HG02623 (cell line): Measurements from ENCODE around the gene ZNF365.

Source experiments
- ATAC-seq: cut with Tn5 transposase; IDR thresholded peaks from one replicate; pipeline ENCODE4 v1.9.1; 2021; ENCODE audit warnings: moderate library complexity; ENCODE audit not compliant: unreplicated experiment

ZNF365 gene

DNA sequence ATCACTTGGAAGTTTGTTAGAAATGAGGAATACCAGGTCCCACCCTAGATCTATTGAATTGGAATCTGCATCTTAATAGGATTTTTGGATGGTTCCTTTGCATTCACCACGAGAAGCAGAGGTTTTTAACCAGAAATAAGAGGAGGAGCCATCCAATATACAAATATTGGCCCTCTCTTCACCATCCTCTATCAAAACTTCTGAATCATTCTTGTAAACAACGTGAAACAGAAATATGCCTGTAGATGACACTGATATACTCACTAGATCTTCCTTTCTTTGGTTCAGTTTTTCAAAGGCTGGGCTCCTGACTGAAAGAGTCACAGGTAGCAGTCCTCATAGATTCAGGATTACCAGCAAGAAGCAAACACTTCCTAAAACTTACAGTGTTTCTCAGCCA is 39.5 kb downstream of the ZNF365 start:
- ATAC-seq: no peak

DNA sequence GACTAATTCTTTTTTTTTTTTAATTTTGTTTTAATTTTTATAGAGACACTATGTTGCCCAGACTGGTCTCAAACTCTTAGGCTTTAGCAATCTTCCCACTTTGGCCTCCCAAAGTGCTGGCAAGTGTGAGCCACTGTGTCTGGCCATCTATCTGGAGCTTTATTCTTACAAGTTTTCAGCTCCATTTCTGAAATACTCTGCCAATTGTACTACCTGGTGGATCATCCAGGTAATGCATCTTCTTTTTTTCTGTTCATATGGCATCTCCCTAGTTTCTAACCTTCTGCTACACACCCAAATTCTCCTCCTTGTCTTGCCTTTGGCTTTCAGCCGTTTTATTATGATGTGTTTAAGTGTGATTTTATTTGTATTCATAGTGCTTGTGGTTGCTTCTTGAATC is 40.2 kb downstream of the ZNF365 start:
- no peak for ATAC-seq

DNA sequence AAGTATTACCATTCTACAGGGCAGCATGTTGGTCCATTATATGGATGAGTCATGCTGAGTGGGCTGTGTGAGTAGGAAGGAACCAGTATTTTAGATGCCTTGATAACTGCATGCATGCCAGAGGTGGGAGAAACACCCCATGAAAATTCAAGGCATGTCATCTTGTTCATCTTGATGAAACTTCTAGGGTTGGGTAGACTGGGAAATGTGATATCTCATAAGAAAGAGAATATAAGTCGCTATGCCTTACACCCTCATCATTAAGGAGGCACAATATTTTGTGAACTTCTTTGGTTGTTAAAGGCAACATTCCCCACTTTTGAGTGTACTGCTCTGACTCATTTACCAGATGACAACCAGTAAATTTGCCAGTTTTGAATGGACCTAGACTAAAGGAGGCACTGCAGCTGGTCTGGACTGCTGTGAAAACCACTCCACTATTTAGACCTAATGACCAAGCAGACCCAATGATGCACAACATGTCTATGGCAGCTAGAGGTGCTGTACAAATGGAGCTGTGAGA is 48.0 kb downstream of the ZNF365 start:
- no peak for ATAC-seq

DNA sequence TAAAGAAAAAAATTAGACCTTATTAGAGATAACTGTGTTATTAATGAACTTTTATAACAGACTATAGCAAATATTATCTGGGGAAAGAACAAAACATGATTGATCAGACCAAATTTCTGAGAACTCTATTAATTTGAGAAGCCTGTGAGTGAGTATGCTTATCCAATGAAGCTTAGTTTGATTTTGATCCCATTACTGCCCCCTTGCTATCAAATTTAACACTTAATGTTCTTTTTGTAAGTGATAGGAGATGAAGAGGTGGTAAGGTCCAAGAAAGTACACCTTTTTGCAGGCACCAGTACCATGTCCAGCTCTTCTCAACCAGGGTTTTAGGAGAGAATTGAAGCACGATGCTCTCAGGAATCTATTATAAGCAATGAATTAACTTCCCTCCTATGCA is 49.9 kb downstream of the ZNF365 start:
- ATAC-seq: no peak

DNA sequence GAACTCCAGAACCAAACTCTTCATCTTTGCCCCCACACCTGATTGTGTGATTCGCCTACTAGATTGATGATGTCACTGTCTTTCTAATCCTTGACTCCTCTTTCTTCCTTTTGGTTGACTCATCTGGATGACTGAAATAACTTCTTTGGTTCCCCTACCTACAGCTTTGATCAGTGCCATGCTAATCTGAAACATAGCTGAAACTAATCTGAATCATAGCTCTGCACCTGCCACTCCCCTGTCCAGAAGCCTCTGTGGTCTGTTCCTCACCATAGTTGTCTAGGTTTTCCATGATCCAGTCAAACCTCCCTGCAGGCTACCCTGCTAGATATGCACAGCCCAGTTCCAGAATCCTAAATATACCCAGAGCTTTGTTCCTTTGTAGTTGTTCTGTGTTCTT is 51.9 kb downstream of the ZNF365 start:
- no peak for ATAC-seq

DNA sequence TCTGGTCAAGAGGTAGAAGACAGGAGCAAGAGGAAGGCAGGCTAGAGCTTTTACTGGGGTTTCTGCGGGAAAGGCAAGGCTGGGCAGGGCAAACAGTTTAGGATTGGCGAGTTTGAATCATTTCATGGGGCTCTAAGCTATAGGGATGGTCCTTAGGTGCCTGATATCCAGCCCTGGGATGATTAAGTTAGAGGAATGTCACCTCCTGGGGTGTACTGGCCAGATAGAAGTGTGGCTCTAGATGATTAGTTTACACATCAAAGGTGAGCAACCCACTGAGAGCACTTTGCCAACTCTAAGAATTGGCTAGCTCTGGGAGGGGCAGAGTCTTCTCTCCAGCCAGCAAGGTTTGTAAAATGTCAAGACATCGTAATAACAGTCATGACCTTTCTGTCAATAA is 52.4 kb downstream of the ZNF365 start:
- ATAC-seq: no peak

DNA sequence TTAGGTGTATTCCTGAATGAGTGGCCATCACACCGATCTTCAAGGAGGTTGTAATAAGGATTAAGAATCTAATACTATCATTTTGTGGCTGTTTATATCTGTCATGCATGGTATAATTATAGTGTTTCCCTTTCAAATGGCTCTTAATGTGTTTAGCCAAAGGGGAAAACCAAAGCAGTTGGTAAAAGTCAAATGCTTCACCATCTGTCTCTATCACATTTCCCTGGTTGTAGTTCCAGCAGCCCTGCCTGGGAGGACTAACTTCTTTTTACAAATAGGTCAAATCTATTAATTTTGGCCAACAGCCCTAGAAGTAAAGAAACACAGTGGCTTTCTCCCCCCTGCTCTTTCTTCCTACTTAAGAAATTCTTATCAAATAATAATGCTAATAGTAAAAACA is 56.7 kb downstream of the ZNF365 start:
- no peak for ATAC-seq

DNA sequence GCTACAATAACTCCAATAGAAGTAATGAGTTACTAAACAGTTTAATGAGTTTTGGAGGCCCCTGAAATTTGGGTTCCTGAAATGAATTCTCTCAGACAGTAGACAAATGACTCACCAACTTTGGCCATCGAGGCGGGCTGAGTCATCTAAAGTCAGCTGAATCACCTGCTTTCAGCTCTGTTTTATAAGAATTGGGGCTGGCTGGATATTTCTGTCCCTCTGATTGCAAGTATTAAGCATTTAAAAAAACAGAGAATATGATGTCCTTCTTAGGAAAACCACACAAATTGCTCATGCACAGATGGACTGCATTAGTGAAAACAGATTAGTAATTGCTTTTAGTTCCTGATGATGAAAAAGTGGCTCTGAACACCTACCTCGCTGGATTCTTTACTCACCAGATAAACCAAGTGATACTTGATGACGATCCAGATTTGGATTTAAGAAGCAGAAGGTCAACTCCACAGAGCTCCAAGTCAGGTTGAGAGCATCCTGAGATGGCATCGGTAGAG is 59.1 kb downstream of the ZNF365 start:
- peak; percentile 93 for ATAC-seq

DNA sequence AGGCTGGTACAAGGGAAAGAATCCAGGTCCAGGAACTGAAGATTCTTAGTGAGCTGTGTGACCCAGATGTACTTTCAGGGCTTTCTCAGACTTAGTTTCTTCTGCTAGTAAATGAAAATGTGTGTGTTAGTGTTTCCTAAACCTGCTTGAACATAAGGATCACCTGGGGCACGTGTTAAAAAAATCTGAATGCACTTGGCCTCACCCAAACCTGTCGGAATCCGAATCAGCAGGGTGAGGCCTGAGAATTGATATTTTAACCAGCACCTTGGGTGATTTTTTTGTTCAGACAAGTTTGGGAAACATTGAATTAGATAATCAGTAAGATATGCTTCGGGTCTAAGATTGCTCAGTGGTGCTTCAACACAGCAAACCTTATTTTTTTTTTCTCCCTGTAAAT is 59.7 kb downstream of the ZNF365 start:
- no peak for ATAC-seq

DNA sequence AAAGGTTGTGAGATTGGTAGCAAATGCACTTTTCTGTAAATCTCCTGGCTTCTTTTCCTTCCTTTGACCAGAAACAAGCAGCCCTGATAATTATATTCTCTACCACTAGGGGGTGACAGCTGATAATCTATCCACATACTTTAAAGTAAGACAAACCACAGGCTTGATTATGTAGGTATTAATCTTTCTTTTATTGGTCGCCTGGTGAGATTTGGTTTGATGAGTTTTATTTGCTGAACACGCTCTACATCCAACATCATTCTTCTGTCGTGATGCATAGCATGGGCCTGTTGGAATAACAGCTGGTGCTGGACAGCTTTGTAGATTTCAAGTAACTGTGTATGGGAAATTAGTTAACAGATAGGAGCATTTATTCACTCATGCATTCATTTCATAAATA is 63.5 kb downstream of the ZNF365 start:
- no peak for ATAC-seq

DNA sequence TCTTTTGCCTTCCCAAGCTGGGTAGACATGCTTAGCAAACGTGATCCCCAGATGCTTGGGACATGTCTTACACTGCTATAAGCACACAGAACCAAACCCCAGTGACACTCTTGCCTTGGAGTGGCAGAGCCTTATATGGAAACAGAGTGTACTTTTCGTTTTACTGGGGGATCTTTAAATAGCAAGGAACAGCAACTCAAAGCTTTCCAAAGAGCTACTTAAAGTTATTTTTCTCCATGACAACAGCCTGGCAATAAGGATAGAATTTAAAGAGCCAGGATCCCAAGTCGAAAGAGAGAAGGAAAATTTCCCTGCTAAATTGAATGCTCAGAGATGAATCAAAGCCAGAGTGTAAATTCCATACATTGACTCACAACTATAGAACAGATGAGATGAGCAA is 67.8 kb downstream of the ZNF365 start:
- ATAC-seq: no peak

DNA sequence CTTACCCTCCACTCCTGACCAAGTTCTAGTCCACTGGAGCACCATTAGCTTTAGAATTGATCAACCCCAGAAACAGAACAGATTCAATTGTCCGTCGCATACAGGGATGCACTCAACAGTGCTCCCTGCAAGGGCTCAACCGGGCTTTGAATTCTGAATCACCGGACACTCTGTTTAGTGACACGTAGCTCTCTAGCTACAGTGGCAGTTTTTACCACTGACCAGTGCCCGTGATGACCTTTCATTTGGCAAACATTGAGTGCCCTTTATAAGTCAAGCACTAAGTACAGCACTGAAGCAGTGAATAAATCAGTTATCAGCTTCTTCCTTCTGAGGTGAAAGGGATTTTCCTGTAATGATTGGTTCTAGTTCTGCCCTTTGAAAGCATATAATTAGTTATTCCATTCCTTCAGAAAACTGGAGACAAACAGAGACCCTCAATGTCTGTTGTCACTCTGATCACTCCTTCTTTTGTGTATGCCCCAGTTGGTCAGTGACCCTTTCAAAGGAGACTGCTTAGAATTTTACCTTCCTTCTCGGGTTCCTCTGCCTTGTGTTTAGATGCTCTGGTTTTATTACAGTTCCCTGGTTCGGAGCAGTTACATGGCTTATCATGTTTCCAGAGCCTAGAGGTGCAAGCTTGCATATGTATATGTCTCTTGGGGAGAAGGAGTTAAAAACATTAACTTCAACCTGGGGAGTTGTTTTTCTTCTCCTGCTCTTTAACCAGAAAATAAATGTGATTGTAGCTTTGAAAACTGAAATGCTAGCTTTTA is 68.9 kb downstream of the ZNF365 start:
- ATAC-seq: no peak

DNA sequence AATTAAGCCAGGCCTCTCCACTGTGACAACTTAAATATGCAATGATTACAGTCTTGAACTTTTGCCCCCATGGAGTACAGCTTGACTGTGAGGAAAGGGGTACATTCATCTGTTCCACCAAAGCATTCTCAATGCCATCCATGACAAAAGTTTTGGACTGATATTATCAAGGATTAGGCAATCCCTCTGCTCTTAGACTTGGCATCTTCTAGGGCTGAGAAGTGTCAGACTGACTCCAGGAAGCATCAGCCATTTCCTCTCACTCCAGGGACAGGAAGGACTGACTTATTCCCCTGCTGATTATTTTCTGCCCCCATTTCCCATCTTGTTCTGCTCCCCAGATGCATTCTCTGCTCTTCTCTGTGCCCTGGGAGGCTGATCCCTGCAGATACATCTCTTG is 69.7 kb downstream of the ZNF365 start:
- no peak for ATAC-seq

DNA sequence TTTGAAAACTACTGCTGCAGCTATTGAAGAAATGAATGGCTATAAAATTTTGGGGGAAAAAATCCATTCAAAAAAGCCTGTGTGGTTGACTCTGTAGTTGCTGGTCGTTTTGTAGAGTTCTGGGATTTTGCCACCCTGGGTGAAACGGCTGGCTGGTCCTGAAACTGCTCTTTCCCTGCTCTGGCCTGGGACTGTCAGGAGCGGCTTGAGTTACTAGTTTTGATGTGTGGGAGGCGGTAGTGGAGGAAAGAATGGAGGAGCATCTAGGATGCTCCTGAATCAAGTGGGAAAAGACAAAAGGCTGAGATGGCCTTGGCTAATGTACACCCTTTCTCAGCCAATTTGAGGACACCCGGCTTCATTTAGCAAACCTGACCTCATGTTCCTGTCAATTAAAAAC is 72.5 kb downstream of the ZNF365 start:
- no peak for ATAC-seq

DNA sequence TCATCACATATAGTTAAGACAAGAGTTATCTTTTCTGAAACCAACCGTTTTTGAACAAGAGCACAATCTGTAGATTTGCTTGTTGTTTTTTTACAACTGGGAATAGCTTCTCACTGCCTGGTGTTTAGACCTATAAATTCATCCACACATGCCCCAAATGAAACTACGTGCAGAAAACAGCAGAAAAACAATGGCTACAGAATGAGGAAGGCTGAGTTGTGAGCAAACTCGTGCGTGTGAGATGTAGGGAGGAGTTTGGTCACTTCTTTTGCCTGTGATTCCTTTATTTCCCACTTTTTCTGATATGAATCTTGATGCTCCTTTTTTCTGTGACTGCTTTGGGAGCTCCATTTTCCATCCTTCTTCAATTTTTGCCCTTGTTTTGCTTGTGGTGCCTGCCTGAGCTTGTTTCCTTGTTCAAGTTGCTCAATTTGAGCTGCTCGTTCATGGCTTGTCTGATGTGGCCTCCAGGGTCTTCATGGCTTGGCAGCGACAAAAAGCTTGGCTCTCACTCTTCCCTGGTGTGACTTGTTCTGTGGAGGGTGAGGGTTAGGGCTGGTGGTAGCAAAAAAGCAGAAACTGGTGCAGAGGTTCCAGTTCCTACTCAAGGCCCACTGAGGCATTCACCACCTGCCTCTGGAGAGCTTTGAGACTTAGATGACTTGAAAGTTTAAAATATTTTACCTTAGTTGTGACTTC is 76.9 kb downstream of the ZNF365 start:
- no peak for ATAC-seq

DNA sequence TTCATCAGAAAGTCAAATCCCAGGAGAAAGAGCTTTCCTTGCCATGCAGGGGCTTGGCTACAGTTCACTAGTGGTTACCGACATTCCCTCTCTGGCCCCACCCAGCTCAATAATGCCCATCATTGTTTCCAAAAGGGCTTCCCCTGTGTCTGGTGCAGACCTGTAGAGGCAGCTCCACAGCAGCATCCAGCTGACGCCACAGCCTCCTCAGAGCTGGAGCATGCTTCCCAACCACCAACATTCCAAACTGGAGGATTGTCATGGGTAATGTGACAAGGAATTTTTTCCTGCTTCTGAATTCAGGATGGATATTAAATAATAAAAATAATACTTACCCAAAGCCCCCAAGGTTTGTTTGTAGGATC is 77.4 kb downstream of the ZNF365 start:
- ATAC-seq: no peak
